HCEC 1CT (cell line): ENCODE results near the gene NAALADL2.
"Not testable (repeated sequence)": the region's sequence is repeated elsewhere in the genome, so short reads cannot be mapped to it uniquely, and the experiment has no call there.

Experiments
- DNase-seq: peaks from one replicate; pipeline ENCODE4 v3.0.0-alpha.2; 2017

The NAALADL2 gene

GRCh38 chr3:175389560-175389959 lies 530.4 kb downstream of the NAALADL2 start:
- DNase-seq: no peak

GRCh38 chr3:175391601-175392000 lies 532.5 kb downstream of the NAALADL2 start:
- no peak for DNase-seq

GRCh38 chr3:175392653-175393052 lies 533.5 kb downstream of the NAALADL2 start:
- peak; percentile 8 for DNase-seq

GRCh38 chr3:175397372-175397771 lies 538.2 kb downstream of the NAALADL2 start:
- no peak for DNase-seq

- DNase-seq: peak; percentile 47
These were observed 539.5 kb downstream of the NAALADL2 start for GRCh38 chr3:175398676-175399075.

GRCh38 chr3:175399156-175399840 lies 540.2 kb downstream of the NAALADL2 start:
- DNase-seq: no peak

GRCh38 chr3:175404027-175404426 lies 544.9 kb downstream of the NAALADL2 start:
- no peak for DNase-seq

GRCh38 chr3:175404621-175405020 lies 545.5 kb downstream of the NAALADL2 start:
- no peak for DNase-seq

GRCh38 chr3:175410251-175410650 lies 551.1 kb downstream of the NAALADL2 start:
- peak; percentile 52 for DNase-seq

GRCh38 chr3:175411405-175411804 lies 552.3 kb downstream of the NAALADL2 start:
- peak; percentile 32 for DNase-seq

GRCh38 chr3:175411946-175412345 lies 552.8 kb downstream of the NAALADL2 start:
- no peak for DNase-seq

- DNase-seq: no peak
These were observed 554.8 kb downstream of the NAALADL2 start for GRCh38 chr3:175413926-175414325.

- DNase-seq: no peak
These were observed 557.5 kb downstream of the NAALADL2 start for GRCh38 chr3:175416600-175416999.

GRCh38 chr3:175417426-175417825 lies 558.3 kb downstream of the NAALADL2 start:
- DNase-seq: no peak

- DNase-seq: no peak
These were observed 562.8 kb downstream of the NAALADL2 start for GRCh38 chr3:175421902-175422301.

GRCh38 chr3:175422744-175423143 lies 563.6 kb downstream of the NAALADL2 start:
- DNase-seq: no peak

GRCh38 chr3:175423848-175424247 lies 564.7 kb downstream of the NAALADL2 start:
- not testable (repeated sequence) for DNase-seq

GRCh38 chr3:175426805-175427204 lies 567.7 kb downstream of the NAALADL2 start:
- no peak for DNase-seq

GRCh38 chr3:175428466-175428865 lies 569.3 kb downstream of the NAALADL2 start:
- DNase-seq: no peak

- DNase-seq: no peak
These were observed 572.0 kb downstream of the NAALADL2 start for GRCh38 chr3:175430983-175431773.

- DNase-seq: peak; percentile 3
These were observed 573.4 kb downstream of the NAALADL2 start for GRCh38 chr3:175432376-175433025.

GRCh38 chr3:175433026-175433674 lies 574.0 kb downstream of the NAALADL2 start:
- DNase-seq: peak; percentile 62

GRCh38 chr3:175434561-175434960 lies 575.4 kb downstream of the NAALADL2 start:
- no peak for DNase-seq
